IMR-90 (cell line): ENCODE results near the gene ZEB2. TPM values are rescaled to one million over a fixed set of nuclear protein-coding genes. Genes with fewer than 3 reads are reported as not detected.

Experiments
- ATAC-seq: fragments of 200-7000 bp; cut with Tn5 transposase; 2 replicates; pipeline ENCODE4 v1.9.1; 2020; ENCODE audit warnings: low read depth, mild to moderate bottlenecking, moderate library complexity
- BruUV-seq: library from RNA; stranded (reverse); fragments of 400-500 nt; replicated peaks from 2 replicates; lab custom pipeline; 2021; lab: Mats Ljungman, UMichigan
- CTCF ChIA-PET: fragments of 300-600 bp; formaldehyde crosslinking; extraction: SDS; loops from one replicate; lab custom pipeline; 2021; ENCODE audit warnings: antibody characterized with exemption; lab: Yijun Ruan, JAX
- POLR2A ChIA-PET: fragments of 300-600 bp; sonication (Branson Sonifier 250); formaldehyde crosslinking; loops from one replicate; lab custom pipeline; 2022; ENCODE audit warnings: antibody characterized with exemption; ENCODE audit not compliant: unreplicated experiment; lab: Charles Lee
- DNase-seq: peaks from one replicate; pipeline ENCODE4 v3.0.0; 2013
- H2AFZ ChIP-seq: replicated peaks from 2 replicates; pipeline ENCODE3; 2013; ENCODE audit warnings: low read length, mild to moderate bottlenecking; ENCODE audit not compliant: poor library complexity
- H2AK5ac ChIP-seq: 2 replicates; pipeline ENCODE4 v1.6.1; 2013; ENCODE audit warnings: low read depth, low read length, inconsistent platforms
- H2AK9ac ChIP-seq: replicated peaks from 2 replicates; pipeline ENCODE3; 2013; ENCODE audit warnings: mild to moderate bottlenecking, low read depth, low read length, moderate library complexity; ENCODE audit not compliant: poor library complexity
- H2BK120ac ChIP-seq: 2 replicates; pipeline ENCODE4 v1.6.1; 2013; ENCODE audit warnings: low read depth, low read length, inconsistent platforms
- H2BK15ac ChIP-seq: 3 replicates; pipeline ENCODE4 v1.6.1; 2013; ENCODE audit warnings: low read depth, low read length, inconsistent platforms
- H2BK20ac ChIP-seq: 2 replicates; pipeline ENCODE4 v1.6.1; 2013; ENCODE audit warnings: low read depth, mild to moderate bottlenecking, inconsistent platforms, low read length, moderate library complexity
- H2BK5ac ChIP-seq: 2 replicates; pipeline ENCODE4 v1.6.1; 2013; ENCODE audit warnings: mild to moderate bottlenecking, low read depth, low read length, inconsistent platforms; ENCODE audit not compliant: poor library complexity, severe bottlenecking
- H3K14ac ChIP-seq: replicated peaks from 2 replicates; pipeline ENCODE4 v1.6.1; 2013; ENCODE audit warnings: low read depth, low read length, inconsistent platforms
- H3K18ac ChIP-seq: 2 replicates; pipeline ENCODE4 v1.6.1; 2013; ENCODE audit warnings: low read depth, low read length, control low read depth
- H3K23ac ChIP-seq: 2 replicates; pipeline ENCODE4 v1.6.1; 2013; ENCODE audit warnings: low read depth, low read length, inconsistent platforms
- H3K27ac ChIP-seq: 2 replicates; pipeline ENCODE4 v1.5.1; 2013; ENCODE audit warnings: mild to moderate bottlenecking, control low read depth, low read length; ENCODE audit not compliant: insufficient read depth
- H3K27me3 ChIP-seq: 2 replicates; pipeline ENCODE4 v1.6.1; 2013; ENCODE audit warnings: low read length; ENCODE audit not compliant: control insufficient read depth, insufficient read depth
- H3K36me3 ChIP-seq: 2 replicates; pipeline ENCODE4 v1.6.1; 2013; ENCODE audit warnings: low read length, mixed read lengths; ENCODE audit not compliant: control insufficient read depth, insufficient read depth
- H3K4ac ChIP-seq: 2 replicates; pipeline ENCODE4 v1.6.1; 2013; ENCODE audit warnings: low read depth, low read length, inconsistent platforms
- H3K4me1 ChIP-seq: 2 replicates; pipeline ENCODE4 v1.6.1; 2013; ENCODE audit warnings: low read length, mixed read lengths; ENCODE audit not compliant: control insufficient read depth, insufficient read depth
- H3K4me2 ChIP-seq: 2 replicates; pipeline ENCODE4 v1.6.1; 2013; ENCODE audit warnings: low read depth, mild to moderate bottlenecking, control low read depth, low read length, moderate library complexity
- H3K4me3 ChIP-seq: 2 replicates; pipeline ENCODE4 v1.5.1; 2013; ENCODE audit warnings: low read depth, mild to moderate bottlenecking, control low read depth, low read length, moderate library complexity; ENCODE audit not compliant: insufficient read depth
- H3K56ac ChIP-seq: 2 replicates; pipeline ENCODE4 v1.6.1; 2013; ENCODE audit warnings: low read length, inconsistent platforms; ENCODE audit not compliant: insufficient read depth; ENCODE audit errors: extremely low read depth
- H3K79me1 ChIP-seq, 2 experiments: 2 replicates each; pipeline ENCODE4 v1.6.1; 2013; ENCODE audit warnings: low read length in 2 of 2, inconsistent platforms in 1 of 2, low read depth in 1 of 2
- H3K9ac ChIP-seq: 2 replicates; pipeline ENCODE4 v1.6.1; 2013; ENCODE audit warnings: low read depth, low read length, control low read depth
- H3K9me1 ChIP-seq: 2 replicates; pipeline ENCODE4 v1.6.1; 2013; ENCODE audit warnings: low read length, inconsistent platforms; ENCODE audit not compliant: insufficient read depth
- H3K9me3 ChIP-seq: 2 replicates; pipeline ENCODE4 v1.6.1; 2013; ENCODE audit warnings: low read length; ENCODE audit not compliant: control insufficient read depth, insufficient read depth
- H4K20me1 ChIP-seq: 2 replicates; pipeline ENCODE4 v1.6.1; 2013; ENCODE audit warnings: low read length, inconsistent platforms; ENCODE audit not compliant: insufficient read depth
- H4K5ac ChIP-seq: 2 replicates; pipeline ENCODE4 v1.6.1; 2013; ENCODE audit warnings: mild to moderate bottlenecking, low read depth, low read length, control low read depth
- H4K8ac ChIP-seq, 2 experiments: 2 replicates each; pipeline ENCODE4 v1.6.1; 2013; ENCODE audit warnings: low read depth in 2 of 2, low read length in 2 of 2, control low read depth in 1 of 2, inconsistent platforms in 1 of 2
- H4K91ac ChIP-seq: 2 replicates; pipeline ENCODE4 v1.6.1; 2013; ENCODE audit warnings: low read depth, low read length, inconsistent platforms; ENCODE audit not compliant: insufficient read depth
- POLR2A ChIP-seq: IDR thresholded peaks from 2 replicates; pipeline ENCODE4 v1.6.1; 2012; ENCODE audit warnings: mild to moderate bottlenecking, low read depth, low read length
- RFX5 ChIP-seq: IDR thresholded peaks from 2 replicates; pipeline ENCODE4 v1.8.0; 2012; ENCODE audit warnings: low read depth, mild to moderate bottlenecking, low read length, moderate library complexity
- WGBS, 2 experiments: methylation state at CpG; one replicate each; pipeline versions ENCODE4 v1.1.5 to v1.1.7; 2013; ENCODE audit warnings: missing lambda C conversion rate in 2 of 2; ENCODE audit not compliant: insufficient read length in 1 of 2; ENCODE audit errors: extremely low coverage in 2 of 2; 5-methylcytosine and 5-hydroxymethylcytosine counted together
- dilution Hi-C: fragments of 300-500 bp; cut with HindIII; formaldehyde crosslinking; loops from one replicate; pipeline ENCODE4 v1.14.3; 2018; ENCODE audit warnings: low sequenced_read_pairs; ENCODE audit not compliant: unreplicated experiment
- in situ Hi-C: fragments of 300-500 bp; cut with MboI; formaldehyde crosslinking; loops from 3 replicates; pipeline ENCODE4 v1.14.3; 2019; ENCODE audit warnings: low sequenced_read_pairs, inconsistent platforms, mixed read lengths
- intact Hi-C: fragments of 100-400 bp; cut with micrococcal nuclease; formaldehyde crosslinking; loops from 2 replicates; pipeline ENCODE4 v1.10.0; 2022
- polyA plus RNA-seq, 3 experiments: library from polyadenylated mRNA; depleted of rRNA; stranded (reverse); fragments of >200 nt; gene quantifications; 2 replicates each; pipeline ENCODE4 v1.2.3, GENCODE V29; 2012; ENCODE audit warnings: low replicate concordance in 1 of 3
- total RNA-seq: library from RNA; depleted of rRNA; stranded (reverse); fragments of >200 nt; gene quantifications from 2 replicates; pipeline ENCODE4 v1.2.3, GENCODE V29; 2012

ZEB2 gene
- total and polyA plus RNA-seq, 2 of the 4 experiments (the other 2 are of a cell fraction), result 22.4 to 50.9 TPM

DNA sequence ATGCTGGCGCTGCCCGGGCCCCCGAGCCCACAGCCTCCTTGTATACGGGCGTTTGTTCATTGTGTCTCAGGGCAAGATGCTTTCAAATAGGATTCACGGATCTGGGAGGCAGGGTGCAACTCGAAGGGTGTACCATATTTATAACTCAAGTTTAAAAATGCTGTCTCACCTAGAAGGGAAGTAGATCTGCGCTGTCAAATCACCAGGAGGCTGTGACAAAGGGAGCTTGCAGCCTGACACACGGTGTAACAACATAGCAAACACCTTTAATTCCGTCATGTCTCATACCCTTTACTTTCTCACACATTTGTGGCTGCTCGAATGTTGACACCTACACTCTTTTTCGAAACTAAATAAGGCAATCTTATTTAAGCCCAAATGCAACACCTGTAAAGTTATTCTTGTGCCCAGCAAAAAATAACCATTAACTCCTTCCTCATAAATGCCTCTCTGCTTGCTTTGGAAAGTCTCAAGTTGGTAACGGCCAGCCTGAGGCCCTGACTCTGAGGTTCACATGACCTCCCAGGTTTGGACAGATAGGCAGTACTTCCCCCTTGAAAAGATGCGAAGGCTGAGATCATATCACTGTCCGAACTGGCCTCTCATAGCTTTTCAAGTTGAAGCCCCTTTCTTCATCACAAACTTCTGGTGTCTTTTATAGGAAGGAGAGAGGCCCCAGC lies 11.6 kb downstream of the ZEB2 start:
- H2AFZ ChIP-seq, result peak overlapping the region; percentile 16
- no peak for TF ChIP-seq RFX5
- peak; percentile 21; the same call in 1 of the 2 replicates for TF ChIP-seq POLR2A
- H2AK5ac ChIP-seq, result peak overlapping the region; percentile 21; the same call in 1 of the 2 replicates
- H3K27ac ChIP-seq, result peak overlapping the region; percentile 51; the same call in 1 of the 2 replicates
- ChIA-PET POLR2A (no interaction called here), CTCF (interaction anchor here (0.6 kb wide), 1 partner anchor 58 kb away, joined by 7 read pairs; no protein-coding TSS in a partner anchor)
- H4K20me1 ChIP-seq, result peaks cover 30% of the 10 kb centered on the region; the same call in 1 of the 2 replicates
- H3K14ac ChIP-seq, result peak overlapping the region; percentile 51; the same call in 1 of the 2 replicates
- no peak for DNase-seq
- peak overlapping the region; percentile 9 for H3K4ac ChIP-seq
- peak overlapping the region; percentile 79 for H3K4me2 ChIP-seq
- no TSS peak for BruUV-seq
- H2BK120ac ChIP-seq, result peak overlapping the region; percentile 3
- peak overlapping the region; percentile 47 for H4K91ac ChIP-seq
- no peak overlapping the region for H3K56ac ChIP-seq
- peak overlapping the region; percentile 83 for H3K18ac ChIP-seq
- ATAC-seq, result no peak
- peak overlapping the region; percentile 51 for H2AK9ac ChIP-seq
- peaks cover 37% of the 10 kb centered on the region for H3K4me1 ChIP-seq
- H3K9ac ChIP-seq, result peak overlapping the region; percentile 57
- peak overlapping the region; percentile 7; the same call in 1 of the 2 replicates for H2BK20ac ChIP-seq
- 0 out of 2 replicates have a peak, but pooled peaks cover 2% of the 10 kb centered on the region for H3K36me3 ChIP-seq
- H2BK5ac ChIP-seq, result no peak overlapping the region
- dilution Hi-C loops, result no loop called here
- no peaks in the 10 kb centered on the region for H3K27me3 ChIP-seq
- 0 out of 3 replicates have a peak overlapping the region, but pooled peaks have one; percentile 9 for H2BK15ac ChIP-seq
- H3K4me3 ChIP-seq, result no peak overlapping the region
- H3K23ac ChIP-seq, result peak overlapping the region; percentile 98
- H3K79me1 ChIP-seq, result peaks cover 28 to 75% of the 10 kb centered on the region in 2 experiments
- peak overlapping the region; percentile 2 to 61; a peak in 2 of 4 replicates for H4K8ac ChIP-seq
- intact Hi-C loops, result no loop called here
- peak overlapping the region; percentile 25 for H4K5ac ChIP-seq
- no peaks in the 10 kb centered on the region for H3K9me3 ChIP-seq
- in situ Hi-C loops, result loop anchor here (25.0 kb wide), 2 partner anchors 996 to 1804 kb away; no protein-coding TSS in a partner anchor
- 25% methylated on average over 5 of the region's 15 CpGs; no CpG with 5 or more reads in 1 of the 2 experiments for WGBS, 2 experiments
- peaks cover under 1% of the 10 kb centered on the region; the same call in 1 of the 2 replicates for H3K9me1 ChIP-seq
